ENCODE results near the gene RTKN.
"Not testable (repeated sequence)": the region's sequence is repeated elsewhere in the genome, so short reads cannot be mapped to it uniquely, and the experiment has no call there.

RTKN gene

GRCh38 chr2:74448771-74449170, 7.0 kb upstream of the RTKN start:
- TF ChIP-seq CTCF (IDR thresholded peaks at IDR 0.05; ENCODE audit: low read depth, low read length), result no peak
- in situ Hi-C loops (cut with HindIII; ENCODE audit: low sequenced_read_pairs), result no loop called here
- no peak overlapping the region for H3K4me3 ChIP-seq (ENCODE audit: low read depth, low read length)
- DNase-seq (ENCODE audit: low read depth, low spot score), result no peak

GRCh38 chr2:74447230-74447999, 5.7 kb upstream of the RTKN start:
- in situ Hi-C loops (cut with HindIII; ENCODE audit: low sequenced_read_pairs), result no loop called here

GRCh38 chr2:74444498-74445318, 3.0 kb upstream of the RTKN start:
- TF ChIP-seq CTCF (IDR thresholded peaks at IDR 0.05; ENCODE audit: low read depth, low read length), result no peak
- no peak overlapping the region for H3K4me3 ChIP-seq (ENCODE audit: low read depth, low read length)
- DNase-seq (ENCODE audit: low read depth, low spot score), result no peak
- in situ Hi-C loops (cut with HindIII; ENCODE audit: low sequenced_read_pairs), result no loop called here

More at GRCh38 chr2:74447230-74447999, 5.7 kb upstream of the RTKN start:
- no peak for TF ChIP-seq CTCF (IDR thresholded peaks at IDR 0.05; ENCODE audit: low read depth, low read length)
- no peak for DNase-seq (ENCODE audit: low read depth, low spot score)
- no peak overlapping the region for H3K4me3 ChIP-seq (ENCODE audit: low read depth, low read length)

- DNase-seq (ENCODE audit: low read depth, low spot score); in situ Hi-C loops (cut with HindIII; ENCODE audit: low sequenced_read_pairs); H3K4me3 ChIP-seq (ENCODE audit: low read depth, low read length): not testable (repeated sequence)
Observed at GRCh38 chr2:74442483-74443297, 953 bp upstream of the RTKN start.

- in situ Hi-C loops (cut with HindIII; ENCODE audit: low sequenced_read_pairs), result no loop called here
- TF ChIP-seq CTCF (IDR thresholded peaks at IDR 0.05; ENCODE audit: low read depth, low read length), result no peak
- no peak for DNase-seq (ENCODE audit: low read depth, low spot score)
- H3K4me3 ChIP-seq (ENCODE audit: low read depth, low read length), result peak overlapping the region; percentile 5
Observed at GRCh38 chr2:74441170-74441689, 507 bp downstream of the RTKN start.

GRCh38 chr2:74440378-74441169, 1.2 kb downstream of the RTKN start:
- DNase-seq (ENCODE audit: low read depth, low spot score), result peak; percentile 78
- in situ Hi-C loops (cut with HindIII; ENCODE audit: low sequenced_read_pairs), result no loop called here

More at GRCh38 chr2:74440378-74441169, 1.2 kb downstream of the RTKN start:
- peak; percentile 29 for TF ChIP-seq CTCF (IDR thresholded peaks at IDR 0.05; ENCODE audit: low read depth, low read length)
- H3K4me3 ChIP-seq (ENCODE audit: low read depth, low read length), result peak overlapping the region; percentile 61

All from astrocyte of the spinal cord (primary cell).